ENCODE data around the gene TUBGCP2.

The TUBGCP2 gene

GRCh38 chr10:133311570-133311969 lies 2.9 kb upstream of the TUBGCP2 start:
- Histone ChIP-seq H3K4me3 (no peak overlapping the region), H3K27me3 (ENCODE audit: low read depth) (no peaks in the 10 kb centered on the region), H3K4me1 (no peaks in the 10 kb centered on the region), H3K36me3 (replicated peaks) (no peaks in the 10 kb centered on the region; the same call in 1 of the 2 replicates), H3K9me3 (no peaks in the 10 kb centered on the region)
- no peak for DNase-seq (ENCODE audit: low spot score in 2 of 2)
- in situ Hi-C loops (cut with MboI; ENCODE audit: low sequenced_read_pairs): no loop called here

GRCh38 chr10:133310789-133311188 lies 2.1 kb upstream of the TUBGCP2 start:
- Histone ChIP-seq H3K9me3 (no peaks in the 10 kb centered on the region), H3K36me3 (replicated peaks) (no peaks in the 10 kb centered on the region; the same call in 1 of the 2 replicates), H3K4me3 (no peak overlapping the region), H3K27me3 (ENCODE audit: low read depth) (no peaks in the 10 kb centered on the region), H3K4me1 (no peaks in the 10 kb centered on the region)
- DNase-seq (ENCODE audit: low spot score in 2 of 2): no peak
- in situ Hi-C loops (cut with MboI; ENCODE audit: low sequenced_read_pairs): no loop called here

- in situ Hi-C loops (cut with MboI; ENCODE audit: low sequenced_read_pairs): no loop called here
- no peaks in the 10 kb centered on the region for H3K27me3 ChIP-seq (ENCODE audit: low read depth)
- no peaks in the 10 kb centered on the region for H3K9me3 ChIP-seq
- no peaks in the 10 kb centered on the region; the same call in 1 of the 2 replicates for H3K36me3 ChIP-seq (replicated peaks)
- no peak for DNase-seq (ENCODE audit: low spot score in 2 of 2)
- H3K4me3 ChIP-seq: no peak overlapping the region
- H3K4me1 ChIP-seq: no peaks in the 10 kb centered on the region
Observed at GRCh38 chr10:133310399-133310755, 1.7 kb upstream of the TUBGCP2 start.

GRCh38 chr10:133309720-133310398 lies 1.2 kb upstream of the TUBGCP2 start:
- Histone ChIP-seq H3K4me3 (no peak overlapping the region; the same call in 1 of the 2 replicates), H3K27me3 (ENCODE audit: low read depth) (no peaks in the 10 kb centered on the region), H3K9me3 (no peaks in the 10 kb centered on the region), H3K4me1 (no peaks in the 10 kb centered on the region), H3K36me3 (replicated peaks) (no peaks in the 10 kb centered on the region; the same call in 1 of the 2 replicates)
- DNase-seq (ENCODE audit: low spot score in 2 of 2): no peak
- in situ Hi-C loops (cut with MboI; ENCODE audit: low sequenced_read_pairs): no loop called here

DNA sequence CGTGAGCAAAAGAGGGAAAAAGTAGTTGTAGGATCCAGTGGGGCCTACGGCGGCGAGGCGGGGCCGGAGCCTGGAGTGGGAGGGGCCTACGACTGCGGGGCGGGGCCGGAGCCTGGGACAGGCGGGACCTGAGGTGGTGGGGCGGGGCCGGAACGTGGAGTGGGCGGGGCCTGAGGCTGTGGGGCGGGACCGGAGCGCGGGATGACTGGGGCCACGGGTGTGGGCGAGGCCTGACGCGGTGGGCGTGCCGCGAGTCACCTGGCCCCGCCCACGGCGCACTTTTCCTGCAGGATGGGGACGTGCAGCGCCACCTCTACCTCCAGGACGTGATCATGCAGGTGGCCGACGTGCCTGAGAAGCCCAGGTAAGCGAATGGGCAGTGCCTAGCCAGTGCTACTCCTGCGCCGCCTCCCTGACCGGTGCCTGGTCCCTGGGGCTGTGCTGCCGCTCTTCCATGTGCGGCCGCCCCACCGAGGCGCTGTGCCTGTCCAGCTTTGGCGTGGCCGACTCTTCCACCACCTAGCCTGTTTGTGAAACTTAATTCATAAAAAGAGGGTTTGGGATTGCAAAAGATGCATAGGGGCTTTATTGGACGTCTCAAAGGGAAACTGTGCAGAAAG lies 538 bp upstream of the TUBGCP2 start:
- Histone ChIP-seq H3K4me1 (no peaks in the 10 kb centered on the region), H3K27me3 (ENCODE audit: low read depth) (no peaks in the 10 kb centered on the region), H3K36me3 (replicated peaks) (no peaks in the 10 kb centered on the region; the same call in 1 of the 2 replicates), H3K9me3 (no peaks in the 10 kb centered on the region), H3K4me3 (peak overlapping the region; percentile 71)
- in situ Hi-C loops (cut with MboI; ENCODE audit: low sequenced_read_pairs): no loop called here
- peak; percentile 69 to 94 for DNase-seq (ENCODE audit: low spot score in 2 of 2)

- DNase-seq (ENCODE audit: low spot score in 2 of 2): peak; percentile 64 to 90
- no peaks in the 10 kb centered on the region for H3K4me1 ChIP-seq
- H3K27me3 ChIP-seq (ENCODE audit: low read depth): no peaks in the 10 kb centered on the region
- in situ Hi-C loops (cut with MboI; ENCODE audit: low sequenced_read_pairs): no loop called here
- H3K36me3 ChIP-seq (replicated peaks): no peaks in the 10 kb centered on the region; the same call in 1 of the 2 replicates
- peak overlapping the region; percentile 71 for H3K4me3 ChIP-seq
- no peaks in the 10 kb centered on the region for H3K9me3 ChIP-seq
Observed at GRCh38 chr10:133307776-133308420, 774 bp downstream of the TUBGCP2 start.

DNA sequence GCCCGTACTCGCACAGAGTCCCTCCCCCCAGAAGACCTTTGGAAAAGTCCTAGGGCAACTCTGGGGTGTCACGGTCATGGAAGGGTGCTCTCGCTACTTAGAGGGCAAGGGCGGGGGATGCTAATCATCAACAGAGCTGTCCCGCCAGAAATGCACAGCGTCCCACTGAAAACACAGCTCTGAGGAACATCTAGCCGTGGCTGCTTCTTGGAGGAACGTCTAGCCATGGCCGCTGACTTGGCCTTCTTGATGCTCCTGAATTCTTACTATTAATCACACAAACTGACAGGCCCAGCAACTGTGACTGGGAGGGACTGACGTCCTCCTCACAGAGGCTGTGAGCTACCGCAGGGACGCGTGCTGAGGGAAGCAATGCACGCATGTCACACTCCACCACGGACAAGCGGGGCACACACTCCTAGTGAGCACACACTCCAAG lies 1.7 kb downstream of the TUBGCP2 start:
- peaks cover 3% of the 10 kb centered on the region for H3K36me3 ChIP-seq (replicated peaks)
- H3K4me1 ChIP-seq: no peaks in the 10 kb centered on the region
- in situ Hi-C loops (cut with MboI; ENCODE audit: low sequenced_read_pairs): no loop called here
- no peak overlapping the region for H3K4me3 ChIP-seq
- H3K9me3 ChIP-seq: no peaks in the 10 kb centered on the region
- DNase-seq (ENCODE audit: low spot score in 2 of 2): no peak
- H3K27me3 ChIP-seq (ENCODE audit: low read depth): no peaks in the 10 kb centered on the region

GRCh38 chr10:133306097-133306476 lies 2.6 kb downstream of the TUBGCP2 start:
- Histone ChIP-seq H3K4me1 (no peaks in the 10 kb centered on the region), H3K9me3 (no peaks in the 10 kb centered on the region), H3K36me3 (replicated peaks) (peaks cover 3% of the 10 kb centered on the region), H3K27me3 (ENCODE audit: low read depth) (no peaks in the 10 kb centered on the region), H3K4me3 (no peak overlapping the region)
- no peak for DNase-seq (ENCODE audit: low spot score in 2 of 2)
- in situ Hi-C loops (cut with MboI; ENCODE audit: low sequenced_read_pairs): no loop called here

DNA sequence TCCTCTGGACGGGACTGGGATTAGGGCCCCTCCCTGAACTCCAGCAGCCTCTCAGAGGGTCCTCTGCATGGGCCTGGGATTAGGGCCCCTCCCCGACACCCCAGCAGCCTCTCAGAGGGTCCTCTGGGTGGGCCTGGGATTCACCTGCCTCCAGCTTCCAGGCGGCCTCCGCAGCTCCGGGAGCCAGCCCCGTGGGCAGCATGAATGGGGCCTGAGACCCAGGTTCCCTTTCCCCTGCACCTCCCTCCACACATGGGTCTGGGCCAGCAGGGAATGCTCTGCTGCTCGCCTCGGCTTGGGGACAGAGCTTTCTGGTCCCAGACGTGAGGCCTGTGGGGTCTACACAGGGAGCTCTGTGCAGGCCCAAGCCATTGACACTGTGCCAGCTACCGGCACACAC lies 5.5 kb downstream of the TUBGCP2 start:
- H3K36me3 ChIP-seq (replicated peaks): peaks cover 20% of the 10 kb centered on the region
- no peak for DNase-seq (ENCODE audit: low spot score in 2 of 2)
- no peaks in the 10 kb centered on the region for H3K9me3 ChIP-seq
- H3K4me1 ChIP-seq: no peaks in the 10 kb centered on the region
- no peak overlapping the region for H3K4me3 ChIP-seq
- no peaks in the 10 kb centered on the region for H3K27me3 ChIP-seq (ENCODE audit: low read depth)
- in situ Hi-C loops (cut with MboI; ENCODE audit: low sequenced_read_pairs): no loop called here

DNA sequence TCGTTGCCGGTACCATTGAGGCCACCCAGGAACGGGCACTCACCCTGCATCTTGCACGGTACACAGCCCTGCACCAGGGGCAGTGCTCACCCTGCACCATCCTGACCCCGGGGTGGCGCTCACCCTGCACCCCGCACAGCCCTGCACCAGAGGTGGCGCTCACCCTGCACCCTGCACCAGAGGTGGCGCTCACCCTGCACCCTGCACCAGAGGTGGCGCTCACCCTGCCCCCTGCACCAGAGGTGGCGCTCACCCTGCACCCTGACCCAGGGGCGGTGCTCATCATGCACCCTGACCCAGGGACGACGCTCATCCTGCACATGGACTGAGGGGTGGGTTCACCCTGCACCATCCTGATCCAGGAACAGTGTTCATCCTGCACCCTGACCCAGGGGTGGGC lies 6.4 kb downstream of the TUBGCP2 start:
- Histone ChIP-seq H3K4me3 (no peak overlapping the region), H3K4me1 (no peaks in the 10 kb centered on the region), H3K27me3 (ENCODE audit: low read depth) (no peaks in the 10 kb centered on the region), H3K9me3 (no peaks in the 10 kb centered on the region), H3K36me3 (replicated peaks) (peaks cover 29% of the 10 kb centered on the region)
- DNase-seq (ENCODE audit: low spot score in 2 of 2): no peak
- in situ Hi-C loops (cut with MboI; ENCODE audit: low sequenced_read_pairs): no loop called here

- Histone ChIP-seq H3K36me3 (replicated peaks) (peaks cover 48% of the 10 kb centered on the region), H3K4me3 (no peak overlapping the region), H3K9me3 (no peaks in the 10 kb centered on the region), H3K4me1 (no peaks in the 10 kb centered on the region), H3K27me3 (ENCODE audit: low read depth) (no peaks in the 10 kb centered on the region)
- in situ Hi-C loops (cut with MboI; ENCODE audit: low sequenced_read_pairs): no loop called here
- DNase-seq (ENCODE audit: low spot score in 2 of 2): no peak
Observed at GRCh38 chr10:133299738-133300137, 8.9 kb downstream of the TUBGCP2 start.

- in situ Hi-C loops (cut with MboI; ENCODE audit: low sequenced_read_pairs): no loop called here
- Histone ChIP-seq H3K27me3 (ENCODE audit: low read depth) (no peaks in the 10 kb centered on the region), H3K4me3 (no peak overlapping the region), H3K4me1 (no peaks in the 10 kb centered on the region), H3K36me3 (replicated peaks) (peaks cover 50% of the 10 kb centered on the region), H3K9me3 (no peaks in the 10 kb centered on the region)
- DNase-seq (ENCODE audit: low spot score in 2 of 2): no peak
Observed at GRCh38 chr10:133299224-133299623, 9.4 kb downstream of the TUBGCP2 start.

GRCh38 chr10:133298466-133298865 lies 10.2 kb downstream of the TUBGCP2 start:
- in situ Hi-C loops (cut with MboI; ENCODE audit: low sequenced_read_pairs): no loop called here
- Histone ChIP-seq H3K27me3 (ENCODE audit: low read depth) (no peaks in the 10 kb centered on the region), H3K36me3 (replicated peaks) (peaks cover 54% of the 10 kb centered on the region), H3K9me3 (no peaks in the 10 kb centered on the region), H3K4me1 (no peaks in the 10 kb centered on the region), H3K4me3 (no peak overlapping the region)
- no peak for DNase-seq (ENCODE audit: low spot score in 2 of 2)

GRCh38 chr10:133297504-133297903 lies 11.2 kb downstream of the TUBGCP2 start:
- Histone ChIP-seq H3K4me1 (no peaks in the 10 kb centered on the region), H3K4me3 (no peak overlapping the region), H3K27me3 (ENCODE audit: low read depth) (no peaks in the 10 kb centered on the region), H3K9me3 (no peaks in the 10 kb centered on the region), H3K36me3 (replicated peaks) (peaks cover 59% of the 10 kb centered on the region)
- DNase-seq (ENCODE audit: low spot score in 2 of 2): no peak
- in situ Hi-C loops (cut with MboI; ENCODE audit: low sequenced_read_pairs): no loop called here

Data from HAP-1 (cell line).